DMS79 treated with DMSO at 0.1 percent for 48 hours (cell line): ENCODE measurements around the gene RIMS1.

Experiments used
- DNase-seq: peaks from one replicate; lab custom pipeline; 2025; lab: John Stamatoyannopoulos, UW

Gene RIMS1

DNA sequence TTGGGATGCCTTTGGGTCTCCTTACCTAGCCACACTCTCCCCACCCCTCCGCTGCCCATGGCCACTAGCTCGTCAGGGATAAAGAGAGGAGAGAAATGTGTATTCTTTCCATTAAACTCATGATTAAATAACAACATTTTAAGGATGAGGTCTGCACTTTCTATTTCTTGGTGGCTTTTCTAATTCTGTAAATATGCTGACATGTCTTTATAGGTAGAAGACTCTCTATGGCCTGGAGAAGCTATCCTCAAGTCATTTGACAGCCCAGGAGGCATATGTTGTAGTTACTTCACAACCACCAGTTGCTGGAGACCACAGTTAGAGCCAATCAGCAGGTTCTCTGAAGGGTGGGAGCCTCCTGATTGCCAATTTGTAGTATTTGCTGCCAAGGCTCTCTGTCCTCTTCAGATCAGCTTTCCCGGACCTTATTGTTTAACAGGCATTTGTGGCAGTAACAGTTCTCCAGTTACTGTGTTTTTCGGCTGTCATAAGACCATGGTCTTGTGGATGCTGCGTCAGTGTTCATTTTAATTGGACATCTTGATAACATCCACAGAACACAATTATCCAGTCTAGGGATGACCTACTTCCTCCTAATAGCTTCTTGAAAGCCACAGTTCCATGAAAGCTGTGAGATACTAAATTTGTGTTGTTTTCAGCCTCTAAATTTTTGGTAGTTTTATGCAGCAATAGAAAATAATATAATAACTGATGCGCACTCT lies 530.6 kb downstream of the RIMS1 start:
- DNase-seq = no peak

DNA sequence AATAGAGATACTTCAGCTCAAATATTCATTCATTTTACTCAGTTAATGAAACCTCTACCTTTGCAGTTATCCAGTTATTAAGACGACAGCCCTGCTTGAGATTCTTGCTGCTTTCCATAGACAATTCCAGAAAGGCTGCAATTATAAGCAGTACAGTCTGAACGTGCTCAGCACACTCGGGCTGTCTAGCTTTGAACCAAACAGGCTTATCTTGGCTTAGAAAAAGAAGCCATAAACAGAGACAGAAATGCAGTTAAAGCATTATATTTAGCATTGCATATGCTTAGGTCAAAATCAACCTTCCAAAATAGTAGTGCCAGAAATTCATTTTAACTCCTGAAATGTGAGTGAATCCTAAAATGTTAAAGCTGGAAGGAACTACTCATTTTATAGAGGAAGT lies 531.4 kb downstream of the RIMS1 start:
- no peak for DNase-seq

DNA sequence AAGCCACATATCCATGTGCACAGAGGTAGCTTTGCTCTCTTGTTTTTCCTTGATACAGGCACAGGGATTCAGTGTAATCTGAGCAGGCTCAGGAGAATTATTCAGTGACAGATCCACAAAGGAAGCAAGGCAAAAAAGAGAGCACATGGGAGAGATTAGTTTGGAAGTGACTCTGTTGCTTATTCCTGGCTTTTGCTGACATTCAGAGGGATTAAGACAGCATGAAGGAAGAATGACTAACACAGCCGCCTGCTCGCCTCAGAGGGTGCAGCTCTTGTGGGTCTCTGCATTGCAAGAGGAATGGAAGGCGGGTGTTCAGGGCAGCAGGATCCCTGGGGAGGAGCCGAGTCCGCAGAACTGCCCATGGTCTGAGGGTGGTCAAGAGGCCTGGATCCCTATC lies 532.1 kb downstream of the RIMS1 start:
- DNase-seq = no peak

DNA sequence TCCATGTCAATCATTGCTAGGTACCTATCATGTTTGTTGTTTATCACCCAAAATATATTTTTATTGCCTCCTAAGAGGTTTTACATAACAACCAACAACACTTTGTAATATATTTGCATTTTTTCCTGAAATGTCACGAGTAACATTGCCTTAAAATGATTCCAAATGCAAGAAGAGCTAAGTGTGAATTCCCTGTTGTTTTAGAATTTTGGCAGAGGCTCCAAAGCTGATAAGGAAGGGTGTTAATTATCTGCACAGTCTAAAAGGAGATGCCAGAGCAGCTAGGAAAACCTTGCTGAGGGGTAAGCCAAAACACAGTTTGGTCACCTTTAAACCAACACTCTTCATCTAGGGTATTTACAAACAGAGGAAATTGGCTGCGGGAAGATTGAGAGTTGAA lies 533.6 kb downstream of the RIMS1 start:
- DNase-seq = no peak

DNA sequence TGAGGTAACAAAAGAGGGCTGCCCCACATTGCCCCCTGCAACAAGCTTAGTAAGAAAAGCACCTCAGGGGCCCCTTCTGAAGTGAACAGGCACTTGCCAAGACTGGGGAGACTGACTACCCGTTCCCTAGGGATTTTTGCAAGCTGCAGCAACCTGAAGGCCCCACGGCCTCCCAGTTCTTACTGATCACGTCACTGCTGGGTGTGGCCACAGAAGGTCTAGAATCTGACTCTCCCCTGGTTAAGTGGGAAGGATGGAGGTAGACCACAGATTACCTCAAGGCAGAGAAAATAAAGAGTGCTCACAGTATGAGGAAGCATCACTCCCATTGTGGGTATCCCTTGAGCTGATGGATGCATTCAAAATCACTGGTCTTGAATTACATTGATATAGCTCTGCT lies 534.1 kb downstream of the RIMS1 start:
- DNase-seq = no peak

DNA sequence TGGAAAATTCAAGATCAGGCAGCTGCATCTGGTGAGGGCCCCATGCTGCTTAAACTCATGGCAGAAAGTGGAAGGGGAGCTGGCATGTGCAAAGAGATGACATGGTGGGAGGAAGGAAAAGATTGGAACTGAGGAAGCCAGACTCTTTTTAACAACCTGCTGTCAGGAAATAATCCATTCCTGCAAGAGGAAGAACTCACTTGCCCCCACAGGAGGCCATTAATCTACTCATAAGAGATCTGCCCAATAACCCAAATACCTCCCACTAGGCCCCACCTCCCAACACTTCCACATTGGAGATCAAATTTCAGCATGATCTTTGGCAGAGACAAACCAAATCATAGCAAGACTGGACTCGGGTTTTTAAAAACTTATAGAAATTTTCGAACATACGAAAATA lies 535.0 kb downstream of the RIMS1 start:
- no peak for DNase-seq

DNA sequence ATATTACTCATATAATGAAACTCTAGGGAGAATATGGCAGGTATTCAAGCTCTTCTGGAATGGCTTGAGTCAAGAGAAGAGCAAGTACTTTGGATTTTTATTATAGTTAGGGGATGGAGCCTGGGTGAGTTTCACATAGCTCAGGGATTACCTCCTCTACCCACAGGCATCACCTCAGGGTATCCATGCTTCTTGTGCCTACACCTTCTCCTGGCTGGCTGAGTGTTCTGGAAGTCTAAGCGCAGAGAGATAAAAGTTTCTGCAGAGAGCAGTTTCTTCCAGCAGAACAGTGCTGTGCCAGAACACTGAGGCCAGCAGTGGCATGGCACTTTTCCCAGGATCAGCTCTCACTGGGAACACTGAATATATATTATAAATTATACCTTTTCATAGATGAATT lies 535.8 kb downstream of the RIMS1 start:
- no peak for DNase-seq

DNA sequence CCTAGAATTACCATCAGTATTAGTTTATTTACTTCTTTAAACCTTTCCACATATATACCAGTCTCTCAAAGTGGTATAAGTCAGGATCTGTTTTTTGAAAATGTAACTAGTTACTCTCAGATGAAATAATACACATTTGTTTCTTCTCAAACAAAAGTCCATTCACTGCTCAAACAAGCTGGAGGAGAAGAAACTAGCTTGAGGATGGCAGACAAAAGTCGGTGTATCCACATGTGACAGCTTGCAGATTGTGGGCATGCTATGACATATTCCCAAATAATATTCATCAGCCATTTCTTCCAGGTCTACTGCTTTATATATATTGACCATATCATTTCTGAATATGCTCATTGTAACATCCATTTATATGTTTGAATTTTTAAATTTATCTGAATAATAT lies 538.1 kb downstream of the RIMS1 start:
- no peak for DNase-seq

DNA sequence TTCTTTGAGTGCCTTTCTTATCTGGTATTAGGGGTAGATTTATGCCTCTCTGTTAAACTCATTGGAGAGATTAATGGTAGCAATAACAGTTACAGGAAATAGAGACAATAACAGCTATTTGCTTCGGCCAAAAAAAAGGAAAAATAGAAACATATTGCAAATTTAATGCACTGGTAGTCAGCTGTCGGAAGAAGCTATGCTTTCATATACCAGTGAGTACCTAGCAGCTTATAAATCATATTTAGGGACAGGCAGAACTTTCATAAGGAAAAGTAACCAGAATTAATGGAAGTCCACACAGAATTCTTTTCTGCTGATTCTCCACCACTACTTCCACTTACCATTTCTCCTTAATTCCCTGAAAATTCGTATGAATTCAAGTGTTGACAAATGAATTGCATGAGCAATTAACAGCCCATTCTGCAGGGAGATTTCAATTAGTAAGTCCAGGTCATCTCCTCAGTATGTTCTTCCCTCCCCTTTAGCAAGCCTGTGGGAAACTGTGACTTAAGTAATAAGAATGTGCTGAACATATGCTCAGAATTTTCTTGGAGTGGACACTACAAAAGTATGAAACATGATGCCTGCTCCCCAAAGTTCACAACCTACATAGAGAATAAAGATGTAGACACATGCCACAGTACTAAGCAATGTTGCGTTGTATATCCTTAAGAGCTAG lies 538.8 kb downstream of the RIMS1 start:
- no peak for DNase-seq

DNA sequence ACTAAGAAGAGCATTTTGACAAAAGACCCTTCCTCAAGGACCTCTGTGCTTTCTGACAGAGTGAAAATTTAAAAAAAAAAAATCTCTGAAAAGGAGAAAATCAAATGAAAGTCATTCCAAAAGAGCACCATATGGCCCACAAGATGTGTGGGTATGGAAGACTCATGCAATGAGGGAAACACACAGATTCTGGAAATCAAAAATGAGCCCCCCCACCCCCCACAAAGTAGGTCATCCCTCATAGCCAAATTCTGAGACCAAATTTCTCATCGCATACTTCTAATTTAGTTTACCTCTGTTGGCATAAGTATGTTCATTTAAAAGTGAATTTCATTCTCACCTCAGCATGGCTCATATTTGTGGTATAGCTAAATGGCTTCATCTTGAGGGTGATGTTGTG lies 554.3 kb downstream of the RIMS1 start:
- no peak for DNase-seq

DNA sequence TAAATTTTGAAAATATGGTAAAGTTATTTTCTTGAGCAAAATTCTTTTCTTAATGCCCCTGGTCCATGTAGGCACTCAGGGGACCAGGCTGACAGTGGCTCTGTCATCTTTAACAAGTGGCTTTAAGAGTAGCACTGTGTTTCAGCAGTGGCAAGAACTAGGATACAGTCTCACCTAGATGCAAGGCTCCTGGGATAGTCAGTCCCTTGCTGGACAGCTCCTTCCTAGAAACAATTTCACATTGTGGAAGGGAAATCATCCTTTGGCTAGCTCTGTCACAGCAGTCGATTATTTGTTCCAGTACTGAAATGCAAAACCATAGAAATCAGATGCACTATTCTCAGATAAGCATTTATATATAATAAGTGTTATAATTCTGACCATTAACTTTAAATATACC lies 560.1 kb downstream of the RIMS1 start:
- no peak for DNase-seq
